ENCODE data around the gene CASP14. TPM values are rescaled to one million over a fixed set of nuclear protein-coding genes. Genes with fewer than 3 reads are reported as not detected.
"Not testable (repeated sequence)": the region's sequence is repeated elsewhere in the genome, so short reads cannot be mapped to it uniquely, and the experiment has no call there.

The CASP14 gene
- total RNA-seq, 1 experiment from 2014 or later = 1.9 TPM

DNA sequence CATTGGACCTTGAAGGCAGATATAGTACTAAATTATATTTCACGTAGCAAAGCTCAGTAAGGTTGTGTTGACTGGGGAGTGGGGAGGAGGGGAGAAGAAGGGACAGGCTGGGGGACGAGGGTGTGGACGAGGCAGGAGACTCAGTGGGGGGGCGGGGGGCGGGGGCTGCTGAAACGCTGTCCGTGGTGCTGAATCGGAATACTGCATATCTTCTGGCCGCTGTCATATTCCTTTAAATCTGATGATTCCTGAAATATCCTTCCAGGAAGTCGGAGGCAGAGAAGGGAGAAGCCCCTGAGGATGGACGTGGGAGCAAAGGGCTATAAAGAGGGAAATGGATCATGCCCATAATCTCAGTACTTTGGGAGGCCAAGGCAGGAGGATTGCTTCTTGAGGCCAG is 34.7 kb upstream of the CASP14 start:
- Histone ChIP-seq H4K20me1 (ENCODE audit: insufficient read depth) (no peaks in the 10 kb centered on the region), H3K4me2 (no peak overlapping the region), H3K79me2 (ENCODE audit: low read depth) (no peaks in the 10 kb centered on the region), H3K9me2 (ENCODE audit: insufficient read depth) (no peaks in the 10 kb centered on the region), H2AFZ (no peak overlapping the region), H3K4me1 (replicated peaks; ENCODE audit: insufficient read depth) (no peaks in the 10 kb centered on the region), H3K4me3 (no peak overlapping the region), H3K27ac (no peak overlapping the region), H3K9me3 (ENCODE audit: insufficient read depth, low read depth) (no peaks in the 10 kb centered on the region), H3F3A (ENCODE audit: insufficient read depth, low read depth) (no peaks in the 10 kb centered on the region), H3K36me3 (ENCODE audit: low read depth) (no peaks in the 10 kb centered on the region), H3K27me3 (ENCODE audit: insufficient read depth, low read depth) (0 out of 2 replicates have a peak, but pooled peaks cover 3% of the 10 kb centered on the region)
- BruUV-seq (replicated peaks) = no TSS peak
- CTCF ChIA-PET = no interaction called here
- intact Hi-C loops (cut with micrococcal nuclease; ENCODE audit: unreplicated experiment) = no loop called here
- TF ChIP-seq EZH2 (IDR thresholded peaks at IDR 0.05; ENCODE audit: low read depth) = no peak
- TF ChIP-seq, protein P1, sequence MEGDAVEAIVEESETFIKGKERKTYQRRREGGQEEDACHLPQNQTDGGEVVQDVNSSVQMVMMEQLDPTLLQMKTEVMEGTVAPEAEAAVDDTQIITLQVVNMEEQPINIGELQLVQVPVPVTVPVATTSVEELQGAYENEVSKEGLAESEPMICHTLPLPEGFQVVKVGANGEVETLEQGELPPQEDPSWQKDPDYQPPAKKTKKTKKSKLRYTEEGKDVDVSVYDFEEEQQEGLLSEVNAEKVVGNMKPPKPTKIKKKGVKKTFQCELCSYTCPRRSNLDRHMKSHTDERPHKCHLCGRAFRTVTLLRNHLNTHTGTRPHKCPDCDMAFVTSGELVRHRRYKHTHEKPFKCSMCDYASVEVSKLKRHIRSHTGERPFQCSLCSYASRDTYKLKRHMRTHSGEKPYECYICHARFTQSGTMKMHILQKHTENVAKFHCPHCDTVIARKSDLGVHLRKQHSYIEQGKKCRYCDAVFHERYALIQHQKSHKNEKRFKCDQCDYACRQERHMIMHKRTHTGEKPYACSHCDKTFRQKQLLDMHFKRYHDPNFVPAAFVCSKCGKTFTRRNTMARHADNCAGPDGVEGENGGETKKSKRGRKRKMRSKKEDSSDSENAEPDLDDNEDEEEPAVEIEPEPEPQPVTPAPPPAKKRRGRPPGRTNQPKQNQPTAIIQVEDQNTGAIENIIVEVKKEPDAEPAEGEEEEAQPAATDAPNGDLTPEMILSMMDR (conservative IDR thresholded peaks at IDR 0.05) = no peak
- no peak for DNase-seq
- POLR2A ChIA-PET (ENCODE audit: unreplicated experiment) = no interaction called here

DNA sequence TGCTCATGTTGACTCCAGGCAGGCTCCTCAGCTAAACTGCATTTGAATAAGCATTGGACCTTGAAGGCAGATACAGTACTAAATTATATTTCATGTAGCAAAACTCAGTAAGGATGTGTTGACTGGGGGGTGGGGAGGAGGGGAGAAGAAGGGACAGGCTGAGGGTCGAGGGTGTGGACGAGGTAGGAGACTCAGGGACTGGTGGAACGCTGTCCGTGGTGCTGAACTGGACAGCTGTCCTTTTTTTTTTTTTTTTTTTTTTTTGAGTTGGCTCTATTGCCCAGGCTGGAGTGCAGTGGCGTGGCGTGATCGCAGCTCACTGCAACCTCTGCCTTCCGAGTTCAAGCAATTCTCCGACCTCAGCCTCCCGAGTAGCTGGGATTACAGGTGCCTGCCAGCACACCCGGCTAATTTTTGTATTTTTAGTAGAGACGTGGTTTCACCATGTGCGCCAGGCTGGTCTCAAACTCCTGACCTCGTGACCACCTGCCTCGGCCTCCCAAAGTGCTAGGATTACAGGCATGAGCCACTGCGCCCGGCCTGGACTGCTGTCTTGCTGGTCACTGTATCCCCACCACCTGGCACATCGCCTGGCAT is 33.2 kb upstream of the CASP14 start:
- no peak for TF ChIP-seq EZH2 (IDR thresholded peaks at IDR 0.05; ENCODE audit: low read depth)
- TF ChIP-seq, protein P1 (conservative IDR thresholded peaks at IDR 0.05) = no peak
- no peaks in the 10 kb centered on the region for H4K20me1 ChIP-seq (ENCODE audit: insufficient read depth)
- no peak overlapping the region for H3K4me2 ChIP-seq
- 0 out of 2 replicates have a peak, but pooled peaks cover 3% of the 10 kb centered on the region for H3K27me3 ChIP-seq (ENCODE audit: insufficient read depth, low read depth)
- peak; percentile 19 to 49 for DNase-seq
- no peak overlapping the region for H2AFZ ChIP-seq
- H3K9me3 ChIP-seq (ENCODE audit: insufficient read depth, low read depth) = no peaks in the 10 kb centered on the region
- CTCF ChIA-PET = no interaction called here
- H3K9me2 ChIP-seq (ENCODE audit: insufficient read depth) = no peaks in the 10 kb centered on the region
- no peaks in the 10 kb centered on the region for H3K4me1 ChIP-seq (replicated peaks; ENCODE audit: insufficient read depth)
- H3F3A ChIP-seq (ENCODE audit: insufficient read depth, low read depth) = no peaks in the 10 kb centered on the region; the same call in 1 of the 2 replicates
- H3K36me3 ChIP-seq (ENCODE audit: low read depth) = no peaks in the 10 kb centered on the region
- no TSS peak for BruUV-seq (replicated peaks)
- POLR2A ChIA-PET (ENCODE audit: unreplicated experiment) = no interaction called here
- H3K79me2 ChIP-seq (ENCODE audit: low read depth) = no peaks in the 10 kb centered on the region
- no peak overlapping the region for H3K4me3 ChIP-seq
- no peak overlapping the region for H3K27ac ChIP-seq
- intact Hi-C loops (cut with micrococcal nuclease; ENCODE audit: unreplicated experiment) = no loop called here

DNA sequence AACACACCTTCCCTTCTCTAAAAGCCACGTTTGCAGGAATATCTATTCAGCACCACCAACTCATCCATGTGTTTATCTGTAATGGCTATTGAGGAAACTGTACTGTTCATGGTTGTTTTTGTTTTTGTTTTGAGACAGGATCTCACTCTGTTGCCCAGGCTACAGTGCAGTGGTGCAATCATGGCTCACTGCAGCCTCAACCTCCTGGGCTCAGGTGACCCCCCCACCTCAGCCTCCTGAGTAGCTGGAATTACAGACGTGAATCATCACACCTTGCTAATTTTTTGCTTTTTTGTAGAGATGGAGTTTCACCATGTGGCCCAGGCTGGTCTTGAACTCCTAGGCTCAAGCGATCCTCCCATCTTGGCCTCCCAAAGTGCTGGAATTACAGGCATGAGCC is 30.4 kb upstream of the CASP14 start:
- intact Hi-C loops (cut with micrococcal nuclease; ENCODE audit: unreplicated experiment); POLR2A ChIA-PET (ENCODE audit: unreplicated experiment); BruUV-seq (replicated peaks); H4K20me1 ChIP-seq (ENCODE audit: insufficient read depth); H2AFZ ChIP-seq; DNase-seq; H3K36me3 ChIP-seq (ENCODE audit: low read depth); H3K9me2 ChIP-seq (ENCODE audit: insufficient read depth); H3K4me1 ChIP-seq (replicated peaks; ENCODE audit: insufficient read depth); H3K4me2 ChIP-seq; H3K9me3 ChIP-seq (ENCODE audit: insufficient read depth, low read depth); H3K4me3 ChIP-seq; H3K27ac ChIP-seq; CTCF ChIA-PET; H3F3A ChIP-seq (ENCODE audit: insufficient read depth, low read depth); H3K79me2 ChIP-seq (ENCODE audit: low read depth); H3K27me3 ChIP-seq (ENCODE audit: insufficient read depth, low read depth): not testable (repeated sequence)
